HG02943 (cell line): ENCODE data around the gene PTPN7.
"Not testable (repeated sequence)": the region's sequence is repeated elsewhere in the genome, so short reads cannot be mapped to it uniquely, and the experiment has no call there.

Source experiments
- ATAC-seq: cut with Tn5 transposase; IDR thresholded peaks from one replicate; pipeline ENCODE4 v1.9.1; 2021; ENCODE audit warnings: mild to moderate bottlenecking, low read depth, moderate library complexity; ENCODE audit not compliant: unreplicated experiment

The PTPN7 gene

DNA sequence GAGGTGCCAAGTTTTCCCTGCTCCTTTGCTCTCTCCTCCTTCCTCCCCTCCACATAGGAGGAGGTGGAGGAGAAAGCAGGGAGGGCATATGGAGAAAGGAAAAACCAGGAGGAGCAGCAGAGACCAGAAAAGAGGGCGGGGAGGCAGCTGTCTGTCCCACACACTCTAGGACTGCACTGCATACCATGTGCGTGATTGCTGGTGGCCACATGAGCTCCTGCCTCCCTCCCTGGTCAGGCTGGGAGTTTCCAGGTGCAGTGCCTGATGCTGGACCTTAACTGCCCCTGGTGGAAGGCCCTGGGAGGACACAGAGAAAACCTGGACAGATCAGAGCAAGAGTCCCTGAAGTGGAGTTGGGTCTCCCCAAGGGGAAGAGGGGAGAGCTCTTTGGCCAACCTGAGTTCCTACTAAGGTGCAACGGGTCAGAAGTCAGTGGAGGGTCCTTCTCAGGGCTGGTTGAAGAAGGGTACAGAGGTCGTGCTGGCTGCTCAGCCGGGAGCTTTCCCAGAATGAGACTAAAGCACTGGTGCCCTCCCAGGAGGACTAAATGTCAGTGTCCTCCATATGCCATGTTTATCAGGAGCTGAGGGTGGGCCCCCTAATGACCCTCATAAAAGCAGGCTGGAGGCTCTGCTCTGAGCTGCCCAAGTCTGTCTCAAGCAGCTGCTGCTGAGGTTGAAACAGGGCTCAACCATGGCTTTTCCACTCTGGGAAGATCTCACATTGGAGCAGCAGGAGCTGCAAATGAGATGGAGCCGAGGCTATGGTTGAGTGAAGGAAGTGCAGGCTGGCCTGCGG, 29.7 kb upstream of the PTPN7 start:
- ATAC-seq, result no peak

- no peak for ATAC-seq
These were observed 28.8 kb upstream of the PTPN7 start for GRCh38 chr1:202189001-202189790.

DNA sequence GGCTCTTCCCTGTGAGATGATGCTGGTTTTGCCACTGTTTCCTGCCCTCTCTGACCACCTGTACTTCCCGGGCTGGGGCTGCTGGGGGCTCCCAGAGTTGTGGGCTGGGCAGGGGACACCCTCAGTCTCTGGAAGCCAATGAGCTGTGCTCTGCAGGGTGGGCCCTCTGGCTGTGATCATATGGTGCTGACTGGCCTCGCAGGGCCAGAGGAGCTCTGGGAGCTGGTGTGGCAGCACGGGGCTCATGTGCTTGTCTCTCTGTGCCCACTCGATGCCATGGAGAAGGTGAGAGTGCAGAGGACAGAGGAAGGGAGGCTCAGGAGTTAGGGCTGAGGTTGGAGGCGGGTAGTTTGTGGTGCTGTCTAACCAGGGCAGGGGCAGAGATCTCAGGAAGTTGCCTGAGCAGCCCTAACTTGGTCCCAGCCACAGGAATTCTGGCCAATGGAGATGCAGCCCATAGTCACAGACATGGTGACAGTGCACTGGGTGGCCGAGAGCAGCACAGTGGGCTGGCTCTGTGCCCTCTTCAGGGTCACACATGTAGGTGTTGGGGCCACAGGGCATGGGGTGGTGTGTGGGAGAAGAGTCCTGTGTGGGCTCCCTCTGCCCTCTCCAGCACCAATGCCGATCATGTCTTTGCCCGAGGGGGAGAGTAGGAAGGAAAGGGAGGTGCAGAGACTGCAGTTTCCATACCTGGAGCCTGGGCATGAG, 27.4 kb upstream of the PTPN7 start:
- ATAC-seq, result no peak

DNA sequence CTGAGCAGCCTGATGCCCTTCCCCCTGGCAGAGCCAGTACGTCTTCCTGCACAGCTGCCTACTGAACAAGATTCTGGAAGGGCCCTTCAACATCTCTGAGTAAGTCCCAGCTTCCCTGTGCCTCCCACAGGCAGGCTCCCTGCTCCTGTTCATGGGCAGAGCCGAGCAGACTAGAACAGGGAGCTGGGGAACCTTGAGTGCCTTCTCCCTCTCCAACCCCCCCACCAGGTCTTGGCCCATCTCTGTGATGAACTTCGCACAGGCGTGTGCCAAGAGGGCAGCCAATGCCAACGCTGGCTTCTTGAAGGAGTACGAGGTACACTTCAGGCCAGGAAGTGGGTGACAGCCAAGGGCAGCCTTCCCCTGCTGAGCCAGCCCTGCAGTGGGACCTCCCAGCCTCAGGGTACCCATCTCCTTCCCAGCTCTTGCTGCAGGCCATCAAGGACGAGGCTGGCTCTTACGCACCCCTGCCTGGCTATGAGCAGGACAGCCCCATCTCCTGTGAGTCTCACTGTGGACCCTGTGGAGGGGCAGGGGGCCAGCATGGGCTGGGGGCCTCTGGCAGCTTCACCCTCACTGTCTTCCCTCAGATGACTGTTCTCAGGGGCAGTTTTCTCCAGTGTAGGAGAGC, 26.8 kb upstream of the PTPN7 start:
- no peak for ATAC-seq

DNA sequence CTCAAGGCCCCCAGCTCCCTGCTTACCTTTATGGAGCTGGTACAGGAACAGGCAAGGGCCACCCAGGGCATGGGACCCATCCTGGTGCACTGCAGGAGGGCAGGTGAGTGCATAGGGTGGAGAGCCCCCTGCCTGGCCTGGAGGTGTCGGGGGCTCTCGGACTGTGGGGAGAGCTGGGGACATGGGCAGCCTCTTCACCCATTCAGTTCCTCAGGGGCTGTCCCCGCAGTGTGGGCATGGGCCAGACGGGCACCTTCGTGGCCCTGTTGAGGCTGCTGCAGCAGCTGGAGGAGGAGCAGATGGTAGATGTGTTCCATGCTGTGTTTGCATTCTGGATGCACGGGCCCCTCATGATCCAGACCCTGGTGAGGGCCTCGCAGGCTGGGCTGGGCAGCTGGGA, 25.9 kb upstream of the PTPN7 start:
- ATAC-seq, result no peak

DNA sequence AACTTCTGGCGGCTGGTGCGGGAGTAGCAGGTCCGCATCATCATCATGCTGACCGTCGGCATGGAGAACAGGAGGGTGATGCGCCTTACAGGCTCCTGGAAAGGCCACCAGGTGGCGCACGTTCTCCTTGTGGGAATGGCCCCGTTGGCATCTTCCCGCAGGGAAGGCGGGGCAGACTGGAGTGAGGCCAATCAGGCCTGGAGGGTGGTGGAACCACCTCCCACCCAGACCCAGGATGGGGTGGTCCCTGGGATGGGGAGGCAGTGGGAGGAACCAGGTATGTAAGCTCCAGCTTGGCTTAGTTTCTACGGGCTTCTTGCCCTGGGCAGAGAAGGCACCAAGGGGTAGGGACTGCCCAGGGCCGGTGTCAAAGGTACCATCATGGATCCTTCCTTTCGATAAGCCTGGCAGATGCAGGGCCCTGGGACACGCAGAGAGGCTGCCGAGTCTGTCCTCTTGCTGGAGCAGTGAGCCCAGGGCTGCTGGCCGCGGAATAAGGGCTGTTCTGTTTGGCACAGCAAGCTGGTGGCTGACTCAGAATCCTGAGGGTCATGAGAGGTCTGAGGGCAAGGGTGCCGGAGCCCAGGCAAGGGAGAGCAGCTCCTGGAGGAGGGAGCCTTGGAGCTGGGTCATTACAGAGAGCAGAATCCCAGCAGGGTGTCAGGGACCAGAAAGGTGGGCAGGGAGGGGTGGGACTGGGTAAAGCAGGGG, 24.5 kb upstream of the PTPN7 start:
- no peak for ATAC-seq

DNA sequence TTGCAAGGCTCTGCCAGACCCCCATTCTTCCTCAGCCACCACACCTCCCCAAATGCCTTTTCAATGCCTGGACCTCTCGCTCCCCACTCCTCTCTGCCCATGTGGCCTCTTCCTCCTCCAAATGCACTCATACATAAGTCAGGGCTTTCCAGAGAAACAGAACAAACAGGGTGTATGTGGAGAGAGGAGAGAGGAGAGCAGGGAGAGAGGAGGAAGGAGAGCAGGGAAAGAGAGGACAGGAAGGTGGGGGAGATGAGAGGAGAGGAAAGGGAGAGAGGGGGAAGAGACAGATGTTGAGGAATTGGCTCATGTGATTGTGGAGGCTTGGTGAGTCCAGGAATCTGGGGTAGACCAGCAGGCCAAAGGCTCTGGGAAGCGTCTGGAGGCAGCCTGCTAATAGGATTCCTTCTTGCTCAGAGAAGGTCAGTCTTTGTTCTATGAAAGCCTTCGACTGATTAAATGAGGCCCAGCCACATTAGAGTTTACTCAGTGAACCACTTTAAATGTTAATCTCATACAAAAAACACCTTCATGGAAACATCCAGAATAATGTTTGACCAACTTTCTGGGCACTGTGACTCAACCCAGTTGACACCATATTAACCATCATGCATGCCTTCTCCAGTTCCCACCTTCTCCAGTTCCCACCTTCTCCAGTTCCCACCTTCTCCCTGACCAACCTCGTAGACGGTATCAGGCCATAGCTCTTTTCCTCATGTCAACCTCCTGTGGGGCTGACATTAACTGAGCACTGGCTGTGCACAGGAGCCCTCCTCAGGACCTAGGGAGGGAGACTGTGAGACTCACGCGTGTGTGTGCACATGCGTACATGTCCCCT, 21.9 kb upstream of the PTPN7 start:
- no peak for ATAC-seq

DNA sequence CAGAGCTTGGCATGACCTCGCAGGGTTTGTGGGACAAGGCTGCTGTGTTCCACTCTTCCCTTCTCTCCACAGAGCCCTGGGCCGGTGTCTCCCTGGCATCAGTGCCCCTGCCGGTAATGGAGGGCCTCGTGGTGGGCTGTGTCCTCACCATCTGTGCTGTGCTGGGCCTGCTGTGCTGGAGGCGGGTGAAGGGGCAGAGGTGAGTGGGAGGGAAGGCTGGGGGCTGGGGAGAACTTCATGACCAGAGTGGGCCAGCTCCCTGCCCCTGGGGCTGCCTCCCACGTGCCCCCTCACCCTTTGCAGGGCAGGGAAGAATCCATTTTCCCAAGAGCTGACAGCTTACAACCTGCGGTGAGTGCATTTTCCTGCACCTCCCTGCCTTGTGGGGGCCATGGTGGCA, 21.2 kb upstream of the PTPN7 start:
- ATAC-seq, result no peak

DNA sequence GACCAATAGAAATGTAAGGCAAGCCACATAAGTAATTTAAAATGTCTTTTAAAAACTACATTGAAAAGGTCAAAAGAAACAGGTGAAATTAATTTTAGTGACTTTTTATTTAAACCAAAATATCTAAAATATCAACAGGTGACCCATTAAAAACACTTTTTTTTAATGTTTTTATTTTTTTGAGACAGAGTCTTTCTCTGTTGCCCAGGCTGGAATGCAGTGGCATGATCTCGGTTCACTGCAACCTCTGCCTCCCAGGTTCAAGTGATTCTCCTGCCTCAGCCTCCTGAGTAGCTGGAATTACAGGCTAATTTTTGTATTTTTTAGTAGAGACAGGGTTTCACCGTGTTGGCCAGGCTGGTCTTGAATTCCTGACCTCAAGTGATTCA, 20.3 kb upstream of the PTPN7 start:
- not testable (repeated sequence) for ATAC-seq

DNA sequence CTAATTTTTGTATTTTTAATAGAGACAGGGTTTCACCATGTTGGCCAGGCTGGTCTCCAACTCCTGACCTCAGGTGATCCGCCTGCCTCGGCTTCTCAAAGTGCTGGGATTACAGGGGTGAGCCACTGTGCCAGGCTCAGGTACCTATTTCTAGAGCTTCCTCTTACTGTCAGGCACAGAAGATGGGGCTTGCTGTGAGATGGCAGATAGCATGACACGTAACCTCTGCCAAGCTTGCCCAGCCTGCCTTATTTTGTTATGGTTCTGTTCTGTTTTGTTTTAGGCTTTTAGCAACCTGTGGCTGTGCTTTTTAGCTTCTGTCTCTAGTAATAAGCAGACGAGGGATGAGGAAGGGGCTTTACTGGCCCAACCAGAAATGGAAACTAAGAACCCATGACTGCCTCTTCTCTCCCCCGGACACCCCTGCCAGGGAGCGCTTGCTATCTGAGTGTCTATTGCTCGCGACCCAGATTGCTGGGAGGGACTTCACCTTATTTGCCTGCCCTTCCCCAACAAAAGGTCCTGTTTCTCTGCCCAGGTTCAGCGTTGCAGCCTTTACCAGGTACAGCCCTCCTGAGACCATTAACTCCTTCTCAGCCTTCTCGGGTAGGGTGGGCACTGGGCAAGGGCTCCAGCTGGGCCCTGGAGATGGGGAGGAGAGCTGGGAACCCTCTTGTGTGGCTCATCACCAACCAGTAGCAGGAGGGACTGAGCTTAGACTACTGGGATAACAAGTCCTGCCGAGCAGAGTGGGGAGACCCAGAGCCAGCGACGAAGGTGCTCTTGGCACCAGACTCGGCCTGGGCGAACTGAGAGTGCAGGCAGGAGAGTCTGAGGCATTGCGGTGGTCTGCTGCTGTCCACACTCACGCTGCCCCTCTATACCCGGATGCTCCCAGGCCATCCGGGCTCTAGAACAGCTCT, 19.7 kb upstream of the PTPN7 start:
- no peak for ATAC-seq

DNA sequence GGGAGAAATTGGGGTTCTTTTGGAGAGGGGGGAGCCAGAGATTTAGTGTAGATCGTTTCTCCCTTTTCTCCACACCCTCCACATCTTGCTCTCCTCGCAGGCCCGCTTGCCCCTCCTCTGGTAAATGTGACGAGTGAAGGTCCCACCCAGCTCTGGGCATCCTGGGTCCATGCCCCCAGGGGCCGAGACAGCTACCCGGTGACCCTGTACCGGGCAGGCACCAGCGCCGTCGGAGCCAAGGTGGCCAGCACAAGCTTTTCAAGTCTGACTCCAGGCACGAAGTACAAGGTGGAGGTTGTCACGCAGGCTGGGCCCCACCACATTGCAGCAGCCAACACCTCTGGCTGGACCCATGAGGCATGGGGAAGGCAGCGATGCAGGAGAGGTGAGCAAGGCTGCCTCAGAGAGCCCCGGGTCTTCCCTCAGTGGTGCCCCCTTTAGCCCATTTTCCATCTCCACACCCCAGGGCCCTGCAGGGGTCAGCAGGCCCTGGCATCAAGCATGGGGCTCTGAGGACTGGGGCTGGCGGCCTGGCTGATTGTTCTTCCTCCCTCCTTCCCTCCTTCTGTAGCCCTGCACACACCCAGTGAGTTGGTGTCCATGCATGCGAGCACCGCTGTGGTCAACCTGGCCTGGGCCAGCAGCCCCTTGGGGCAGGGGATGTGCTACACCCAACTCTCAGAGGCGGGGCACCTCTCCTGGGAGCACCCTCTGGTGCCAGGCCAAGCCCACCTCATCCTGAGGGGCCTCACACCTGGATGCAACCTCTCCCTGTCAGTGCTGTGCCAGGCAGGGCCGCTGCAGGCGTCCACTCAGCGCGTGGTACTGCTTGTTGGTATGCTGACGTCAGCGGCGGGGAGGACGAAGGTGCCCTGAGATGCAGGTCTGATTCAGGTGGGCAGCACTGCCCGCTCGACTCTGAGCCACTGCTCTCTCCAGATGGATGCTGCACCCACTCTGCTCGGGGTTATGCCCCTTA, 16.8 kb upstream of the PTPN7 start:
- no peak for ATAC-seq

DNA sequence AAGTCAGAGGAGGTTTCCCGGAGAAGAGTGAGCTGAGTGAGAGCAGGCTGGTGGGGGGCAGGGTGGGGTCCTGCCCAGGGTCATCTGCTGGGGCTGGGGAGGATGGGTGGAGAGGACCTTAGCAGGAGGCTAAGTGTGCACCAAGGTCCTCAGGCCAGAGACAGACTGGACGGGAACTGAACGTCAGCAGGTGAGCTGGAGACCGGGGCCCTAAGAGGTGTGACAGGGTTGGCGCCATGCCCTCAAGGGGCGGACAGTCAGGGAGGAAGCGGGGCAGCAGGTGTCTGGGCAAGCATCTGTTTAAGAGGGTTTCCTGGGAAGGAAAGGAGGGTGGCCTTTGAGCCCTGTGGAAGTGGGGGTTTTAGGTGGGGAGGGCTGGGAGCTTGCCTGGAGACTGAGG, 13.6 kb upstream of the PTPN7 start:
- no peak for ATAC-seq

GRCh38 chr1:202172015-202172355, 11.6 kb upstream of the PTPN7 start:
- ATAC-seq, result no peak

DNA sequence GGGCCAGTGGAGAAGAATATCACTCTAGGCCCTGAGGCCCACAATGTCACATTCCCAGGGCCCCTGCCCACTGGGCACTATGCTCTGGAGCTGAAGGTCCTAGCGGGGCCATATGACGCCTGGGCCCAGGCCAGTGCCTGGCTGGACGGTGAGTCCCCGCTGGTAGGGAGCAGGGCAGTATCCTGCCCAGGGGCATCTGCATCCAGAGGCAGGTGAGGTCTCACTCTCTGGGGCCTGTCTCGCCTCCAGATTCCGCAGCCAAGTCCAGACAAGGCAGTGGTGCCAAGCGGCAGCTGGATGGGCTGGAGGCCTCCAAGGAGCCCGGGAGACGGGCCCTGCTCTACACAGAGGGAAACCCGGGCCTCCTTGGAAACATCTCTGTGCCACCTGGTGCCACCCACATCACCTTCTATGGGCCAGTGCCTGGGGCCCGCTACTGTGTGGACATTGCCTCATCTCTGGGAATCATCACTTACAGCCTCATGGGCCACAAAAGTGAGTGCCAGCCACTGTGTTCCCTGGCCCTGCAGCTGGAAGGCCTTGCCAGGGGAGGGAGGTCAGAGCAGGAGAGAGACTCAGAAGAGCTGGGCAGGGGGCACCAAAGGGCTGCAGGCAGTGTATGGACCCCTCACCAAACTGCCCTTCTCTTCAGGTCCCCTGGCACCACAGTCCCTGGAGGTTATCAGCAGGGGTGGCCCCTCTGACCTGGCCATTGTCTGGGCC, 11.1 kb upstream of the PTPN7 start:
- no peak for ATAC-seq

DNA sequence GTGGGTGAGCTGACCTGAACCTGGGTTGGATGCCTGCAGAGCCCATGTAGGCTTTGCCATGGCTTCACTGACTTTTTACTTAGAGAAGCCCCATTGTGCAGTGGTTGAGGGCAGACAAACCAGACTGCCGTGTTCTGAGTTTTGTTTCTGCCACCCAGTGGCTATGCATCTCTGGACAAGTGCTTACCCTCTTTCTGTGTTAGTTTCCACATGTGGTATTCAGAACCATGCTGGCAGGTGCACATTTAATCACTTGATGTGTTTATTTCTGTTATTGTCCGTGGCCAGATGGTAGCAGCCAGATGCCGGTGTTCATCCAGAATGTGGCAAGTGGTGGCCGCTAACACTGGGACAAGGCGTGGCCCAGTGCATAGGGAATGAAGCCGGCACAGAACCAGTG, 10.3 kb upstream of the PTPN7 start:
- no peak for ATAC-seq

DNA sequence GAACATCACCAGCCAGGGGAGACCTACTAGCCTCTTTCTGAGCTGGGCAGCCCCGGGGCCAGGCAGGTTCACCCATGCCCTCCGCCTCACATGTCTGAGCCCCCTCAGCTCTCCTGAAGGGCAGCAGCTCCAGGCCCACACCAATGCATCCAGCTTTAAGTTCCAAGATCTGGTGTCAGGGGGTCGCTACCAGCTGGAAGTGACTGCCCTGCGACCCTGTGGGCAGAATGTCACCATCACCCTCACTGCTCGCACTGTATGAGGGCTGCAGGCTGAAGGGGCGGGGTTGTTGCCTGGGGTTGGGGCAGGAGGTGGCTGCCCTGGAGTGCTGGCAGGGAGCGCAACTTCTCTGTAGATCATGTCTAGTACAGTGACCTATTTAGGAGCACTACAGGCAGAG, 8.5 kb upstream of the PTPN7 start:
- no peak for ATAC-seq
